ENCODE results near the gene TSC1.

The TSC1 gene

DNA sequence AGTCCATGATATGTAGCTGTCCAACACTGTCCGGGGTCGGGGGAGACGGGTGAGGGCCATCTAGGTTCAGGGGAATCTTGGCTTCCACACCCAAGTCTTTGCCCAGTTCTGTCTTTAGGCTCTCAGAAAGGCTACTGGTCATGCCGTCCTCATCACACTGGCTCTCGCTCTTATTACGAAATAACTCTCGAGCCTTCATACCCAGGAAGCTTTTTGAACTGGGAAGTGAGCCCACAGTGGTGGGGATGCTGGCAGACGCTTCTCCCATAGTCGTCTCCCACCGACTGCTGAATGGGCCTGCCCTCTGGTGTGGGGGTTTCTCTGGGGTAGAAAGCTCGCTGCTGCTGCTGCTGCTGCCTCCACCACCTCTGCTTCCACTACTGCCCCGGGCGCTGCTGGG is 48.2 kb downstream of the TSC1 start:
- Histone ChIP-seq H3K9ac (ENCODE audit: low read depth, low read length) (no peak overlapping the region), H3K9me3 (ENCODE audit: control insufficient read depth, insufficient read depth, low read length) (no peaks in the 10 kb centered on the region), H3K4me1 (ENCODE audit: control insufficient read depth, insufficient read depth, low read length) (peaks cover 4% of the 10 kb centered on the region), H3K27me3 (ENCODE audit: control insufficient read depth, insufficient read depth, low read length) (no peaks in the 10 kb centered on the region), H3K4me3 (ENCODE audit: low read depth, low read length) (no peak overlapping the region), H3K36me3 (ENCODE audit: control insufficient read depth, insufficient read depth, low read length) (peaks cover 22% of the 10 kb centered on the region)

DNA sequence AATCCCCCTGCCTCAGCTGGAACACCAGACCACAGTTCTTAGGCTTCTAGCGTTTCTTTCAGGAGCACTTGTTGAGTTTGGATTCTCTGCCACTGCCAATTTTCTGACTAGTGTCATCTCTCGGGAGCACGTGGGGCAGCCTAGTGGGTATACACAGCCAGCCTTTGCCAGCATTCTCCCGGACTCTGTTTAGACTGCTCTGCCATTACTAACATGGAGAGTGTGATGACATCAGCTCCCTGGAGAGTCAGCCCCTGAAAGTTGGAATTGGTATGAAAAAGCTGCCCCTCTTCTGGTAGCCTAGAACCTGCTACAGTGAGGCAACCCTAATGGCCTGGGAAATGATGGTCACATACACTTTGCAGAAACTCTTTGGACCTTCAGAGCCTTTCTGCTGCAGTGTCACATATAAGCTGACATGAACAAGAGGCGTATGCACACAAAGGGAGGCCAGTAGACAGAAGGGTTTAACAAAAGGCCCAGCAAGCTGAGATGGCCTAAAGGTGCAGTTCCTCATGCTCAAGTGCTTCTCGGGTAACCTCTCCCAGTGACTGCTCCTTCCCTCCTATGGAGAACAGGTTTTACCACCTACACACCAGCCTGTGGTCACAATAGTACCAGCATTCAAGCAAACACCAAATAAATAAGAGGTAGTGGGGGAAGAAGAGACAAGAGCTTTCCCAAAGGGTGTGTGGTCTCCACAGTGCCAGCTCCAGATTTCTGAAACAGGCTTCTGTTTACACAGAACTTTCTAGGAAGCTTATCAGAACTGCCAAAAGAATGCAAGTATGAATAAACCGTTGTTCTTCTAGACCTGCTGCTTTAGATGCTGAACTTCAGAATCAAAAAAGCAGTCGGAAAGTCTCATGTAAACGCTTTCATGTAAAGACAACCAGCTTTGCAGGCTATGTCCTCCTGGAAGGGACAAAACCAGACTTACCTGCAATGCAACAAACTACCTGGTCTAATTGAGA is 49.3 kb downstream of the TSC1 start:
- Histone ChIP-seq H3K4me3 (ENCODE audit: low read depth, low read length) (no peak overlapping the region), H3K4me1 (ENCODE audit: control insufficient read depth, insufficient read depth, low read length) (peaks cover 4% of the 10 kb centered on the region), H3K9ac (ENCODE audit: low read depth, low read length) (no peak overlapping the region), H3K27me3 (ENCODE audit: control insufficient read depth, insufficient read depth, low read length) (no peaks in the 10 kb centered on the region), H3K36me3 (ENCODE audit: control insufficient read depth, insufficient read depth, low read length) (peaks cover 13% of the 10 kb centered on the region), H3K9me3 (ENCODE audit: control insufficient read depth, insufficient read depth, low read length) (no peaks in the 10 kb centered on the region)

DNA sequence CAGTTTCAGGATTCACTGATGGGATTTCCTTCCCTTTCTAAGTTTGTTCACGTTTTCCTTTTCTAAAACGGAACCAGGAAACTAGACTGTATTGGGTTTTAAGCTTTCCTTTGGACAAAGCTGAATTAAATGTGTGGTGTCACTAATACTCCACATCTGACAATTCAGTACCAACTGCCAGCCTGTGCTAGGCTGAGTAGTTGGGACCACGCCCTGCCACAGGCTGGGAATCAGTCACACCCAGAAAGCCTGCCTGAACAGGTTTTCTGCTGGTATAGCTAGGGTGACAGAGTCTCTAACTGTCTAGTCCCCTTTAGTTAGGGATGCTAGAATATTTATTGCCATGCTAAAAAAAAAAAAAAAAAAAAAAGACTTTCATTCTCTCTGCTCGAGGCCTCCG is 50.1 kb downstream of the TSC1 start:
- Histone ChIP-seq H3K4me3 (ENCODE audit: low read depth, low read length) (no peak overlapping the region), H3K27me3 (ENCODE audit: control insufficient read depth, insufficient read depth, low read length) (no peaks in the 10 kb centered on the region), H3K9ac (ENCODE audit: low read depth, low read length) (no peak overlapping the region), H3K9me3 (ENCODE audit: control insufficient read depth, insufficient read depth, low read length) (no peaks in the 10 kb centered on the region), H3K36me3 (ENCODE audit: control insufficient read depth, insufficient read depth, low read length) (peaks cover 13% of the 10 kb centered on the region), H3K4me1 (ENCODE audit: control insufficient read depth, insufficient read depth, low read length) (peaks cover 4% of the 10 kb centered on the region)

- Histone ChIP-seq H3K9ac (ENCODE audit: low read depth, low read length) (no peak overlapping the region), H3K4me3 (ENCODE audit: low read depth, low read length) (no peak overlapping the region), H3K9me3 (ENCODE audit: control insufficient read depth, insufficient read depth, low read length) (no peaks in the 10 kb centered on the region), H3K27me3 (ENCODE audit: control insufficient read depth, insufficient read depth, low read length) (no peaks in the 10 kb centered on the region), H3K4me1 (ENCODE audit: control insufficient read depth, insufficient read depth, low read length) (peaks cover 4% of the 10 kb centered on the region), H3K36me3 (ENCODE audit: control insufficient read depth, insufficient read depth, low read length) (peaks cover 12% of the 10 kb centered on the region)
Observed at GRCh38 chr9:132892400-132892799, 52.0 kb downstream of the TSC1 start.

DNA sequence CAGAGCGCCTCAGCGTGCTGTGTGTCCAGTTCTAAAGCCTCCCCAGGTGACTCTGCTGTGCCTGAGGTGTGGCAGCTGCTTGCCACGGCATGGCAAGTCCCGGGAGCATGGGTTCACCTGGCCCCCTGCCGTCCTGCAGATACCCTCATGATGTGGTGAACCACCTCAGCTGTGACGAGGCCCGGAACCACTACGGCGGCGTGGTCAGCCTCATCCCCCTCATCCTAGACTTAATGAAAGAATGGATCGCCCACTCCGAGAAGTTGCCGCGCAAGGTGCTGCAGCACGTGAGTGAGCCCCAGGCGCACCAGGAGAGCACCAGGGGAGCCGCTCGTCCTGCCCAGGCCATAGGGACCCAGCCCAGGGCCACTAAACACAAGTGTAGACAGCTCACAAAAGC is 56.3 kb downstream of the TSC1 start:
- H3K27me3 ChIP-seq (ENCODE audit: control insufficient read depth, insufficient read depth, low read length), result no peaks in the 10 kb centered on the region
- no peak overlapping the region for H3K9ac ChIP-seq (ENCODE audit: low read depth, low read length)
- H3K4me1 ChIP-seq (ENCODE audit: control insufficient read depth, insufficient read depth, low read length), result peaks cover 4% of the 10 kb centered on the region
- H3K9me3 ChIP-seq (ENCODE audit: control insufficient read depth, insufficient read depth, low read length), result no peaks in the 10 kb centered on the region
- H3K36me3 ChIP-seq (ENCODE audit: control insufficient read depth, insufficient read depth, low read length), result no peaks in the 10 kb centered on the region
- H3K4me3 ChIP-seq (ENCODE audit: low read depth, low read length), result no peak overlapping the region

DNA sequence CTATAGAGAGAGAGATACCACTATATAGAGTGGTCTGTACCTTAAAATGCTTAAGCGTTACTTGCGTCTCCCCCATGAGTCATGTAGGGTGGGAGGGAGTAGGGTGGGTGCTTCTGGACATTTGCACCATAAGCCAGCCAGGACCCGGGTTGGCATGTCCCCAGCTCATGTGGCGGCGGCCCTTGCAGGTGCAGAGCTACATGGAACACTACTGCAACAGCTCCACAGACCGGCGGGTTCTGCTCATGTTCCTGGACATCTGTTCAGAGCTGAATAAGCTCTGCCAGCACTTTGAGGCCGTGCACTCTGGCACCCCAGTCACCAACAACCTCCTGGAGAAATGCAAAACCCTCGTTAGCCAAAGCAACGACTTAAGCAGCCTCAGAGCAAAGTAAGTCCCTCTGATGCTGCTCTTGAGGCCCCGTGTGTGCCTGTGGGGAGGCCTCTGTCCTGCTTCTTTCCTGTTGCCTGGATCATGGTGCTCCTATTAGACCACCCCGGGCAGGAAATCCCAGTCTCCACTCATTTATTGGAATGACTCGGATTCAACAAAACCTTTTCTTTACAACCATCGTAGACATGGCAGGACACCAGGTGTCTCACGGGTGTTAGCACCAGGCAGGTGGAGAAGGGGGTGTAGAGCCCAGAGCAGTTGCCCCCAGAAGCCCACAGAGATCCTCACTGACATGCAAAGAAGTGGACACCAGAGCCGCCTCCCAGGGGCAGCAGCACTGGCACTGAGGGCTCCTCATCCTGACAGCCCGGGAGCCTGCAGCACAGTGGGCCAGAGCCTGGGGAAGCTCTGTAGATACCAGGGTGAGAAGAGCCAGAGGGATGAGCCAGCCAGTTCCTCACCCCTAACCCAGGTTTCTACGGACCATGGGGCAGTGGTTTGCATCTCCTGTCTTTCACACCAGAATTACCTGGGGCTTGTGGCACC is 57.0 kb downstream of the TSC1 start:
- H3K36me3 ChIP-seq (ENCODE audit: control insufficient read depth, insufficient read depth, low read length), result no peaks in the 10 kb centered on the region
- no peaks in the 10 kb centered on the region for H3K9me3 ChIP-seq (ENCODE audit: control insufficient read depth, insufficient read depth, low read length)
- H3K9ac ChIP-seq (ENCODE audit: low read depth, low read length), result no peak overlapping the region
- no peak overlapping the region for H3K4me3 ChIP-seq (ENCODE audit: low read depth, low read length)
- no peaks in the 10 kb centered on the region for H3K4me1 ChIP-seq (ENCODE audit: control insufficient read depth, insufficient read depth, low read length)
- no peaks in the 10 kb centered on the region for H3K27me3 ChIP-seq (ENCODE audit: control insufficient read depth, insufficient read depth, low read length)

- Histone ChIP-seq H3K9me3 (ENCODE audit: control insufficient read depth, insufficient read depth, low read length) (no peaks in the 10 kb centered on the region), H3K4me1 (ENCODE audit: control insufficient read depth, insufficient read depth, low read length) (no peaks in the 10 kb centered on the region), H3K9ac (ENCODE audit: low read depth, low read length) (no peak overlapping the region), H3K36me3 (ENCODE audit: control insufficient read depth, insufficient read depth, low read length) (no peaks in the 10 kb centered on the region), H3K27me3 (ENCODE audit: control insufficient read depth, insufficient read depth, low read length) (no peaks in the 10 kb centered on the region), H3K4me3 (ENCODE audit: low read depth, low read length) (no peak overlapping the region)
Observed at GRCh38 chr9:132886334-132886725, 58.1 kb downstream of the TSC1 start.

- no peak overlapping the region for H3K9ac ChIP-seq (ENCODE audit: low read depth, low read length)
- H3K4me3 ChIP-seq (ENCODE audit: low read depth, low read length), result no peak overlapping the region
- no peaks in the 10 kb centered on the region for H3K36me3 ChIP-seq (ENCODE audit: control insufficient read depth, insufficient read depth, low read length)
- H3K27me3 ChIP-seq (ENCODE audit: control insufficient read depth, insufficient read depth, low read length), result no peaks in the 10 kb centered on the region
- no peaks in the 10 kb centered on the region for H3K9me3 ChIP-seq (ENCODE audit: control insufficient read depth, insufficient read depth, low read length)
- no peaks in the 10 kb centered on the region for H3K4me1 ChIP-seq (ENCODE audit: control insufficient read depth, insufficient read depth, low read length)
Observed at GRCh38 chr9:132885720-132886333, 58.6 kb downstream of the TSC1 start.

GRCh38 chr9:132883349-132884294 is 60.8 kb downstream of the TSC1 start:
- no peak overlapping the region for H3K9ac ChIP-seq (ENCODE audit: low read depth, low read length)
- no peak overlapping the region for H3K4me3 ChIP-seq (ENCODE audit: low read depth, low read length)
- H3K4me1 ChIP-seq (ENCODE audit: control insufficient read depth, insufficient read depth, low read length), result no peaks in the 10 kb centered on the region
- H3K36me3 ChIP-seq (ENCODE audit: control insufficient read depth, insufficient read depth, low read length), result no peaks in the 10 kb centered on the region
- peaks cover 6% of the 10 kb centered on the region for H3K27me3 ChIP-seq (ENCODE audit: control insufficient read depth, insufficient read depth, low read length)
- H3K9me3 ChIP-seq (ENCODE audit: control insufficient read depth, insufficient read depth, low read length), result no peaks in the 10 kb centered on the region

DNA sequence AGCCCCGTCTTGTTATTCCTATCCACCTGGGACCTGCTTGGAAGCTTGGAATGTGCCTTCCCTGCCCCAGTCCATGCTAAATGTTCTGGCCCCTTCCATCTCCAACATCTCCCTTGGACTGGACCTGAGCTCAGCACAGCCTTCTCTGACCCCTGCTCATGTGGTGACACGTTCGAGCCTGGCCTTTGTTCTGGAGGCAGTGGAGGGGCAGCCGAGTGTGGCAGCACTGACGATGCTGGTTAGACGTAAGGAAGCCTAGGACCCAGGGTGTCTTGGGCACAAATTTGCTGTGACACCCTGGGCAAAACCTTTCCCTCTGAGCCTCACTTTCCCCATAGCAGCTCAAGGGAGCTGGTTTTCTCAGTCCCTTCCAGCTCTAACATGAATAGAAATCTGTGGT is 61.8 kb downstream of the TSC1 start:
- H3K4me1 ChIP-seq (ENCODE audit: control insufficient read depth, insufficient read depth, low read length), result no peaks in the 10 kb centered on the region

DNA sequence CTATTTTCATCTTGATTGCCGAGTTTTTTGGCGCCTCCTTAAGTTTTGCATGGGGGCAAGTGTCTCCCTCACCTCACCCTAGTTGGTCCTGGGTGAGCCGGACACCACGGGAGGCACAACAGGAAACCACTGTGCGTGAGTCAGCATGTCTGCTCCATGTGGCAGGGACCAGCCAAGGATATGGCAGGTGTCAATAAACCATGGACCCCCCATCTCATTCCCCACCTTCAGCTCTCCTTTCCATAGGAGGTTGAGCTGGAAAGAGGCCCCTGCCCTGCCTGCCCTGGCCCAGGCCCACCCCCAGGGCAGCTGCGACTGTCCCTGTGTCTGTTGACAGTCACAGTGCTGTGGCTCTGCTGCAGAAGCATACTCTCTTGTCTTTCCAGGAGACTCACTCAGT is 62.6 kb downstream of the TSC1 start:
- Histone ChIP-seq H3K9me3 (ENCODE audit: control insufficient read depth, insufficient read depth, low read length) (no peaks in the 10 kb centered on the region), H3K9ac (ENCODE audit: low read depth, low read length) (no peak overlapping the region), H3K36me3 (ENCODE audit: control insufficient read depth, insufficient read depth, low read length) (no peaks in the 10 kb centered on the region), H3K27me3 (ENCODE audit: control insufficient read depth, insufficient read depth, low read length) (peaks cover 15% of the 10 kb centered on the region), H3K4me1 (ENCODE audit: control insufficient read depth, insufficient read depth, low read length) (no peaks in the 10 kb centered on the region), H3K4me3 (ENCODE audit: low read depth, low read length) (no peak overlapping the region)

More for the DNA sequence above, 61.8 kb downstream of the TSC1 start:
- no peak overlapping the region for H3K9ac ChIP-seq (ENCODE audit: low read depth, low read length)
- H3K27me3 ChIP-seq (ENCODE audit: control insufficient read depth, insufficient read depth, low read length), result peaks cover 8% of the 10 kb centered on the region
- no peaks in the 10 kb centered on the region for H3K9me3 ChIP-seq (ENCODE audit: control insufficient read depth, insufficient read depth, low read length)
- H3K36me3 ChIP-seq (ENCODE audit: control insufficient read depth, insufficient read depth, low read length), result no peaks in the 10 kb centered on the region
- no peak overlapping the region for H3K4me3 ChIP-seq (ENCODE audit: low read depth, low read length)
